ENCODE results near the gene NAT14. TPM values are rescaled to one million over a fixed set of nuclear protein-coding genes. Genes with fewer than 3 reads are reported as not detected.

Gene NAT14
- total and polyA plus RNA-seq, 2 of the 8 experiments (the other 6 are each of a cell fraction or from before 2014, with no cell fraction given): 47.1 to 71.2 TPM

DNA sequence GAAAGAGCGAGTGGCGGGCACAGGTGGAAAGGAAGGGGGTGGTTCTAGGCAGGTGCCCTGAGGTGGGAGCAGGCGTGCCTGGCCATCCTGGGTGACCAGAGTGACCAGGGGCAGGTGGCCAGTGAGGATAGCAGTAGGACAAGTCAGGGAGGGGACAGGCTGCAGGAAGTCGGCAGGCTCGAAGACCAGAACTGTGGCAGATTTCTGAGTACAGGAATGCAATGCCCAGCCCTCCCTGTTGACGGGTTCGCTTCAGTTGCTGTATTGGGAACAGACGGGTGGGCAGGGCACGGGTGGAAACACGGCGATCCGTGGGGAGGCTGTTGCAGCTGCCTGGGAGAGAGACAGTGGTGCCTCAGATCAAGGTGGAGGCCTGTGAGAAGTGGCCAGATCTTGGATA is 6.6 kb upstream of the NAT14 start (continued):
- TF ChIP-seq JUN (IDR thresholded peaks at IDR 0.05; ENCODE audit: low read depth, low read length): no peak
- no peak for TF ChIP-seq SIX5 (IDR thresholded peaks at IDR 0.05; ENCODE audit: low read depth, low read length)
- TF ChIP-seq NRF1 (IDR thresholded peaks at IDR 0.05; ENCODE audit: low read depth, low read length): no peak
- no peak for TF ChIP-seq SIRT6 (IDR thresholded peaks at IDR 0.05; ENCODE audit: low read length)
- no peak for TF ChIP-seq KDM5A (IDR thresholded peaks at IDR 0.05; ENCODE audit: low read length)
- no peak for TF ChIP-seq POLR2A (IDR thresholded peaks at IDR 0.05; ENCODE audit: control extremely low read depth in 1 of 2, low read depth in 2 of 2, low read length in 2 of 2)
- TF ChIP-seq EP300 (IDR thresholded peaks at IDR 0.05; ENCODE audit: borderline replicate concordance in 1 of 2, low read depth in 2 of 2, low read length in 2 of 2): no peak
- TF ChIP-seq CEBPB (IDR thresholded peaks at IDR 0.05; ENCODE audit: low read depth, low read length): no peak
- no peak for TF ChIP-seq POLR2AphosphoS5 (IDR thresholded peaks at IDR 0.05; ENCODE audit: low read depth, low read length)
- no peak for TF ChIP-seq BRCA1 (IDR thresholded peaks at IDR 0.05; ENCODE audit: low read depth, low read length)
- TF ChIP-seq KDM1A (IDR thresholded peaks at IDR 0.05; ENCODE audit: borderline replicate concordance, low read length): no peak
